HG02759 (cell line): ENCODE data around the gene DACH1.

Experiments
- ATAC-seq: cut with Tn5 transposase; IDR thresholded peaks from one replicate; pipeline ENCODE4 v1.9.1; 2021; ENCODE audit warnings: mild to moderate bottlenecking, moderate library complexity; ENCODE audit not compliant: unreplicated experiment

DACH1 gene

GRCh38 chr13:71596116-71596515, 270.9 kb downstream of the DACH1 start:
- no peak for ATAC-seq

DNA sequence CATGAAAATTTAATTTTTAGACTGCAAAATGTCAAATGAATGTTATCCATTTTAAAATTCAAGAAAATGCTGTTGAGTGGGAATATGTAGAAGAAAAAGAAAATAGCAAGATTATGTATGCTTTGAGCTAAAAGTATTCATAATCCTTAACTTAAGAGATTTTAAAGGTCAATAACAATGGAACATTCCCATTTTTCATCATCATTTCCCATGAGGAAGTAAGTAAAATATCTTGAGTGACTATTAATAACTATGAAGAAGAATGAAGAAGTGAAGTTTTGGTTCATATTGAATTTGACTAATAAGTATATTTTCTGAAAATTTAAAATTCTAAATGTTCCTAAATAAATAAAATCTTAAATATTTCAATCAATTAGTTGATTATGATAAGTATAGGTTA, 273.4 kb downstream of the DACH1 start:
- ATAC-seq: no peak

GRCh38 chr13:71591374-71591773, 275.6 kb downstream of the DACH1 start:
- ATAC-seq: no peak

- no peak for ATAC-seq
These were observed 276.3 kb downstream of the DACH1 start for GRCh38 chr13:71590654-71591148.

DNA sequence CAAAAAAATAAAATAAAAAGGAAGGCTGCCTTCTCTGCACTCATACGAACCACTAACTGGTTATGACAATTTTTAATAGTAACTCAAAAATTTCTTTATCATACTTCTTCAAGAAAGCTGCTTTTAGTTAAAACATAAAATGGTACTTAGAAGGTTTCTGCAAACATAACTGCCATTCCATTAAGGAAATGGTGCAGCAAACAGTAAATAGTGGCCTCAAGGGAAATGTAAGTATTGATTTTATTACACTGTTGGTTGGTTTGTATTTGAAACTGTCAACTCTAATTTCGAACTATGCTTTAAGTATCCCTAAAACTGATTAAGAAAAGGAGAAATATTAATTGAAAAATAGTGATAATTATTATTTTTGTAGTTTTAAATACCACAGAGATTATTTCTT, 278.0 kb downstream of the DACH1 start:
- ATAC-seq: no peak

DNA sequence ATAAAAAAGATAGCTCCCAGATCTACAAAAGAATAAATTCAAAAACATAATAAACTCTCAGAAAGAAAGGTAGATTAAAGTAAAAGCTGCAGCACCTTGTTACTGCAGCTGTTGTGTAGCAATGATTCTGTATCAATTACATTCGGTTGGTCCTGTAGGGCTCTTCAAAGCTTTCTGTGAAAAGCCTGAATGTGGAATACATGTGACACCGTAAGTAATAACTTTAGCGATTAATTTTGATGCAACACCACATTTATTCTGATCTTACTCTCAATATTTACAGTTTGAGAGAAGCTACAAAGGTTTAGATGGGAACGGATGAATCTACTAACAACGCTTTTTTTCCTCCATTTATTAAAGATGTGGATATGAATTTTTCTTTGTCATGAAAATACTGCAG, 279.2 kb downstream of the DACH1 start:
- no peak for ATAC-seq

- ATAC-seq: no peak
These were observed 279.8 kb downstream of the DACH1 start for GRCh38 chr13:71587193-71587592.

- no peak for ATAC-seq
These were observed 283.4 kb downstream of the DACH1 start for GRCh38 chr13:71583581-71583980.

DNA sequence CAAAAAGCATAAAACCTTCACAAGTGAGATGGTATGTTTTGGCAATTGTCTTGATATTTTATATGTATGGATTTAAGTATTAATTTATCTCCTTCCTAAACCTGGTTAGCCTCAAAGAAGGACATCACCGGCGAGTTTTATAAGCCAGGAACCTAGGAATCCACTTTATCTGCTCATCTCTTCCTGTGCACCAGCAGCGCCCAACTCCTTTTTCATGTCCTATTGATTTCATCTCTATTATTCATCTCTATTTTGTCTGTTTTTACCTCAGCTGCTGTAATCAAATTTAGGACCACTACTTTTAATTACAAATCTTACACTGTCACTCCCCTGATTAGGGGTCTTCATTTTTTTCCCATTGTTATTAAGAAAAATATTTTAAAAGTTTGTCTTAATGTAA, 286.4 kb downstream of the DACH1 start:
- ATAC-seq: no peak

GRCh38 chr13:71578048-71578447, 289.0 kb downstream of the DACH1 start:
- ATAC-seq: no peak

GRCh38 chr13:71577127-71577526, 289.9 kb downstream of the DACH1 start:
- no peak for ATAC-seq

GRCh38 chr13:71576571-71576970, 290.4 kb downstream of the DACH1 start:
- ATAC-seq: no peak

GRCh38 chr13:71546881-71547280, 320.1 kb downstream of the DACH1 start:
- no peak for ATAC-seq

DNA sequence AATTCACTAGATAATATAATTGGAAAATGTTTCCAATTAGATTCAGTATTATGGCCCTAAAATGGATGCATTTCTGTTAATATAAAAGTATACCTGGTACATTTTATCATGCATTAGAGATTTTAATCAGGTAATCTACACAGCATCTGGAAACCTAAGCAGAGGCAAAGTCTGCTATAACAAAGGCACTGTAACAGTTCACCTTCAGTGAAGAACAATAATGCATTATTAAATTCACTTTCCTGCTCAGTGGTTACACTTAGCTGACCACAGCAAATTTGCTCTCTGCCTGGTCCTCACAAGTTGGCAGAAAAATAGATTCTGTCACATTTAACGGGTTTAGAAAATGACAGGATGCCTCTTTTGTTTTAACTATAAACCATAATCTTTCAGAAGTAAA, 326.9 kb downstream of the DACH1 start:
- ATAC-seq: no peak

DNA sequence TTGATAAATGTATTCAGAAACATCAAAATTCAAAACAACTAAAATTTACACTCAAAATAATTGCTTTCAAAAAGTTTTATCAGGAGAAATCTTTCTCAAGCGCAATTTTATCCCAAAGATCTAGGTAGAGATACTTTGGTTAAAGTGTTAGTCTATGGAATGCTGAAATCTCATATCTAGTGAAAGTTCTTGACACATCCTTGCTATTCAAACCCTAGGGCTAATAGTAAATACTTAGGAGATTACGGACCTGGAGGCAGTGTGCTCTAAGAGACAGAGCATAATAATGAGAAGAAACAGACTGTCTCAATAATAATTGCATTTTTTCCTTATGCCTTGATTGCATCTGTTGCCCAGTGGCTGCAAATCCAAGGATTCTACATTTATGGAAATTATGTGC, 330.8 kb downstream of the DACH1 start:
- ATAC-seq: no peak

DNA sequence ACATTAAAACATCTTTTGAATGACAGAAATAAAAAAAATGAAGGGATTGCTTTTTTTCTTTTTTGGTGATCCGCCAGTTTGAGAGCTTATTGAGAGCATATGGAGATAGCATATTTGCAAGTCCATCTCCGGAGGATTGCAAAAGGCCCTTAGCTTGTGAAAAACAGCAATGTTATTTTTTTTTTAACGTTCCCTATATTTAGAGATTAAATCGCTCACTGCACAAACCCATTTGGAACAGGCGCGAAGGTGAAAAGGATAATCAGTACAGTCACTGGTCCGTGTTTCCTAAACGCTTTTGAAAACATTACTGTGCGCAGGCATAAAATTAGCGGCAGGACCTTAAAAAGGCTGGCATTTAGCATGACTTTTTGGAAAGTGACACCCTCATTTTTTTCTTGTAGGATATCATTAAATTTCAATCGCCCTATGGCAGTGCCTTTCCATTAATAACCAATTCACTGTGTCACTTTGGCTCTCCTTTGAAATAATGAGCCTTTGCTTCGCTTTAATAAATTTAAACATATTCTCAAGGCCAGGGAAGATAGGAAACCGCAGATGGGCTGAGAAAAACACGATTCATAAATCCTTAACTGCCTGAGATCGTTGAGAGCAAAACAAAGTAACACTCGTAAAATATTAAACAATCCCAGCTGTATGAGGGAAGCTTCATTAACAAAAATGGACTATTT, 342.2 kb downstream of the DACH1 start:
- ATAC-seq: no peak

DNA sequence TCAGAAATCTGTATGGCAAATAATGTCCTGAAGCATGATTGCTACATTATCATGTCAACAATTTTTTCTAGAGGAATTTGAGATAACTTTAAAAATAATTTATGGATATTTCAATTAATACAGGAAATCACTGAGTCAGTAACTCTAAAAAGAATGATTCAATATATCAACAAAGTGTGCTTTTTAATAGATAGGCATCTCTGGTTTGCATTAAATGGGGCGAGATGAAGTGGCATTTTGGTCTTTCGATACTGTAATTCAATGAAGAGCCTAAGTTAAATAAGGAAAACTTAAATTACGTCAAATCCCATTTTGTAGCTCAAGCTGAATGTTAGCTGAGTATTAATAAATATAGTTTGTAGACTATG, 342.8 kb downstream of the DACH1 start:
- ATAC-seq: no peak

GRCh38 chr13:71522941-71523526, 344.0 kb downstream of the DACH1 start:
- no peak for ATAC-seq

GRCh38 chr13:71517004-71517403, 350.0 kb downstream of the DACH1 start:
- ATAC-seq: no peak

DNA sequence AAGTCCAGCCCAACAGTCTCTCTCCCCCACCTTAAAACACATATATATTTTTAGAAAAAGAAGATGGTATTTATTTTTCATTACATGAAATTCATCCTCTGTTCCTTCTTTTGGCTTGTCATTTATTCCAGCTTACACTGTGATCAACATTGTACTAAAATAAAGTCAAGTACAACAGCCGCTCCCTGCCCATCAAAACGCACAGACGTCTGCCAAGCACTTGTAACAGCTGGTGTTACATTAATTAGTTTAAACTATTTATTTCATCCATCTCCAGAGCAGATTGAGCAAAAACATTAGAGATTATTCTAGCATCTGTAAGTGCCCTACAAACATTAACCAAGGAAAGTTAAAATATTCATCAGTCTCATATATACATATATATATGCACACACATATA, 350.5 kb downstream of the DACH1 start:
- ATAC-seq: no peak

GRCh38 chr13:71515744-71516038, 351.3 kb downstream of the DACH1 start:
- no peak for ATAC-seq

DNA sequence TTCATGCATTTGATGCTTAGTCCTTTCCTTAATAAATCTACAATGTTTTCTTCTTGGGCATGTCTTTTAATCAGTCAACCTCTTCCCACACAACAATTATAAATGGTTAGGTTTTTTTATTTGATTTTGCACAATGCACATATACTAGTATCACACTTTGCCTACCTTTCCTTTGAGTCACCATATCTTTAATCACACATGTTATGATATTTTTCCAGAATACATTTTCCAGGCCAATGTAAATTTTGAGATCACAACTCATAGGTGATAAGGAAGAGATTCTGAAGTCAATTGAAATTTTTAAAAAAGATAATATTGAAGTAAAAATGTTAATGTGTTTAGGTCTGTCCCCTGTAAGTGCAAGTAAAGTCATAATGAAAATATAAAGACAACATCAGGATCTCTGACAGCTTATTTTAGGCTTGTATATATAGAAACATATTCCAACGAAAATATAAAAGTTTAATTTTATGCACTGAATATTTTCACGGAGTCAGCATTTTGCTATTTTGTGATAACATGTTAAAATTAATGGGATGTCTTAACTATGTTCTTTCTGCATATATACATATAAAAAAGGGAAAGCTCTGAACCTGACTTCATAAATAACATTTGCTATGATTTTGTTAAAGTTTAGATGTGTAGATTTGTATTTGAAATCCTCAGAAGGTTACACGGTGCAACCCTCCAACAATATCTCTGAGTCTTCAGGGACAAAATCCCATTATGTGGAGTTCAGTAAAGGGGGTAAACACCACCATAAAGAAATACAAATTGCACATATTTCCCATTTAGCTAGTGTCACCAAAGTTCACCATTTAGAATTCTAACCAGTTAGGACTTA, 351.9 kb downstream of the DACH1 start:
- ATAC-seq: no peak
